ENCODE data around the gene ASB18. TPM values are rescaled to one million over a fixed set of nuclear protein-coding genes. Genes with fewer than 3 reads are reported as not detected.

The ASB18 gene
- polyA plus RNA-seq, 1 donor (not counting 4 experiments of a cell fraction or from before 2014, with no cell fraction given) = not detected

DNA sequence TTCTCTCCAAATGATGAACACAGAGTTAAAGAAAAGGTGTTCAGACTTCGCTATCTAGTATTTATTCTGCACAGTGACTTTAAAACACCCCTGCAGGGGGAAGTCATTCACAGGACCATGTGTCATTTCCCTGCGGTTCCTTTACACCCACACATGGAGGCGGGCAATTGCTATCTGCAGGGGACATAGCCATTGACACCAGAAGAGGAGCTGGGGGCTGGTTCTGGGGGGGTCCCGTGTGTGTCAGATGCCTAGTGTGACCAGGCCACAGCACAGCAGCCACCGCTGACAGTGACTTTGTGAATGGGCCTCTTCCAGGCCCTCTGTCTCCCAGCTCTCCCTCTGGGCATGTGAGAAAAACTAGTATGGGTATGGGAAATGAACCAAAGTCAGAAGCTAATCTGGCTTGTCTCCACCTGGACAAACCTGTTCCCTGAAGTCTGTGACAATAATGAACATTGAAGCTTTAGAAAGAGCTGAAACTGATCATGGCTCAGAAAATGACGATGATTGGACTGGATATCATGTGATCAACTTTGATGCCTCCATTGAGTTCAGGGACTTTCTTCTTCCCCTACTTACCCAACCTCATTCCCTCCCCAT lies 88.6 kb downstream of the ASB18 start:
- TF ChIP-seq EZH2 (IDR thresholded peaks at IDR 0.05; ENCODE audit: low read length) = no peak
- TF ChIP-seq, protein P1, sequence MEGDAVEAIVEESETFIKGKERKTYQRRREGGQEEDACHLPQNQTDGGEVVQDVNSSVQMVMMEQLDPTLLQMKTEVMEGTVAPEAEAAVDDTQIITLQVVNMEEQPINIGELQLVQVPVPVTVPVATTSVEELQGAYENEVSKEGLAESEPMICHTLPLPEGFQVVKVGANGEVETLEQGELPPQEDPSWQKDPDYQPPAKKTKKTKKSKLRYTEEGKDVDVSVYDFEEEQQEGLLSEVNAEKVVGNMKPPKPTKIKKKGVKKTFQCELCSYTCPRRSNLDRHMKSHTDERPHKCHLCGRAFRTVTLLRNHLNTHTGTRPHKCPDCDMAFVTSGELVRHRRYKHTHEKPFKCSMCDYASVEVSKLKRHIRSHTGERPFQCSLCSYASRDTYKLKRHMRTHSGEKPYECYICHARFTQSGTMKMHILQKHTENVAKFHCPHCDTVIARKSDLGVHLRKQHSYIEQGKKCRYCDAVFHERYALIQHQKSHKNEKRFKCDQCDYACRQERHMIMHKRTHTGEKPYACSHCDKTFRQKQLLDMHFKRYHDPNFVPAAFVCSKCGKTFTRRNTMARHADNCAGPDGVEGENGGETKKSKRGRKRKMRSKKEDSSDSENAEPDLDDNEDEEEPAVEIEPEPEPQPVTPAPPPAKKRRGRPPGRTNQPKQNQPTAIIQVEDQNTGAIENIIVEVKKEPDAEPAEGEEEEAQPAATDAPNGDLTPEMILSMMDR (optimal IDR thresholded peaks at IDR 0.05 in 1 of 3, IDR thresholded peaks at IDR 0.05 in 1 of 3, conservative IDR thresholded peaks at IDR 0.05 in 1 of 3; ENCODE audit: extremely low read depth in 1 of 3, insufficient read depth in 2 of 3, low read length in 3 of 3) = no peak
- H3K27me3 ChIP-seq (ENCODE audit: control insufficient read depth, extremely low read depth, insufficient read depth, low read length) = peaks cover 43% of the 10 kb centered on the region
- H3K36me3 ChIP-seq (ENCODE audit: control insufficient read depth in 2 of 2, extremely low read depth in 1 of 2, insufficient read depth in 2 of 2, low read length in 2 of 2) = no peaks in the 10 kb centered on the region
- H4K20me1 ChIP-seq (ENCODE audit: control insufficient read depth, extremely low read depth, insufficient read depth, low read length) = peaks cover 4% of the 10 kb centered on the region
- no peaks in the 10 kb centered on the region for H3K9me1 ChIP-seq (ENCODE audit: control insufficient read depth, extremely low read depth, insufficient read depth, low read length)
- no peak overlapping the region for H3K4me2 ChIP-seq (ENCODE audit: control insufficient read depth, extremely low read depth, insufficient read depth, low read depth, low read length)
- no peak overlapping the region for H3K9ac ChIP-seq (ENCODE audit: control insufficient read depth, extremely low read depth, insufficient read depth, low read length)
- no peak overlapping the region for H3K27ac ChIP-seq (ENCODE audit: control insufficient read depth, insufficient read depth, low read length)
- no peak overlapping the region for H3K4me3 ChIP-seq (ENCODE audit: control insufficient read depth in 2 of 3, extremely low read depth in 1 of 3, insufficient read depth in 2 of 3, low read depth in 1 of 3, low read length in 3 of 3)
- peaks cover 28% of the 10 kb centered on the region for H3K4me1 ChIP-seq (ENCODE audit: control insufficient read depth, extremely low read depth, insufficient read depth, low read length)
- no peak for DNase-seq (ENCODE audit: low read depth, low spot score)
- H3K9me3 ChIP-seq (ENCODE audit: control insufficient read depth, low read depth, low read length) = no peaks in the 10 kb centered on the region
- H2AFZ ChIP-seq (ENCODE audit: control insufficient read depth, low read length) = no peak overlapping the region
- no peak for FAIRE-seq
- dilution Hi-C loops (cut with MboI; ENCODE audit: extremely low pct_ligation_motif_present, low sequenced_read_pairs) = no loop called here
- H3K79me2 ChIP-seq (ENCODE audit: control insufficient read depth, insufficient read depth, low read length) = no peaks in the 10 kb centered on the region

DNA sequence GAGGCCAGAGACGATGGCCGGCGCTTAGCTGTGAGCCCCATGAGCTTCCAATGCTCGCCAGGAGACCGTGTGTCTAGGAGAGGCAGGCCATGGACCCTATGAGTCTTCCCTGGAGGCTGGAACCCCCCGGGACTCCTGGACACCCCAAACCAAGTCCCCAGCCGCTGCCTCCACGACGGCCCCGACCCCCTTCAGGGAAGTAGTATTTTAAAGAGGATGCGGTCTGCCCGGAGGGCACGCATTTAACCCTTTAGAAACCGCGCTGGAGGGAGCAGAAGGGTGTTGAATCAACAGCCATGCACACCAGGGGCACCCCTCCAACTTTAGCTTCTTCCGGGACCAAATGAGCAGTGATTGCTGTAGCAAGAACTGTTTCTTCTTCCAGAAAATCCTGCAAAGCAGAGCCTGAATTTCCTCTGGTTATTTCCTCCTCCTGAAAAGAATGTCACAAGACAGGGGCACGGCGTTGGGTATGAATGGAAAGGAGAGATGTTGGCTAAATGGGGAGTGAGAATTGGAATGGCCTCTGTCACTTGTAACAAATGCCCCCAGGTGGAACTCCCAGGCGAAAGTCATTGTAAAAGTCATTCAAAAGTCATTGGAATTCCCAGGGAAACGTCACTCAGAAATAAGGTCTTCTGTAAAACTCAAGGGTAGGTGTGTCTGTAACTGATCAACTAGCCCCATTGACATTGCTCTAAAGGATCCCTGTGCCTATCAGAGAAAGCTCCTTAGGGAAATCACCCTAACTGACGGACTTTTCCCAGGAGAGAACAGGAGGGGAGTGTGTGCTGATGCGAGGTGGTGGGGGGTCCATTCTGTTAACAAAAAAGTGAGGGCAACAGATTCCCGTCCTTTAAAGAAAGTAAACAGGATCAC lies 90.2 kb downstream of the ASB18 start:
- no peaks in the 10 kb centered on the region for H3K9me1 ChIP-seq (ENCODE audit: control insufficient read depth, extremely low read depth, insufficient read depth, low read length)
- H3K27me3 ChIP-seq (ENCODE audit: control insufficient read depth, extremely low read depth, insufficient read depth, low read length) = peaks cover 60% of the 10 kb centered on the region
- H2AFZ ChIP-seq (ENCODE audit: control insufficient read depth, low read length) = no peak overlapping the region
- dilution Hi-C loops (cut with MboI; ENCODE audit: extremely low pct_ligation_motif_present, low sequenced_read_pairs) = no loop called here
- no peaks in the 10 kb centered on the region for H3K9me3 ChIP-seq (ENCODE audit: control insufficient read depth, low read depth, low read length)
- TF ChIP-seq, protein P1 (optimal IDR thresholded peaks at IDR 0.05 in 1 of 3, IDR thresholded peaks at IDR 0.05 in 1 of 3, conservative IDR thresholded peaks at IDR 0.05 in 1 of 3; ENCODE audit: extremely low read depth in 1 of 3, insufficient read depth in 2 of 3, low read length in 3 of 3) = no peak
- no peak for TF ChIP-seq EZH2 (IDR thresholded peaks at IDR 0.05; ENCODE audit: low read length)
- H3K9ac ChIP-seq (ENCODE audit: control insufficient read depth, extremely low read depth, insufficient read depth, low read length) = no peak overlapping the region
- no peaks in the 10 kb centered on the region for H3K79me2 ChIP-seq (ENCODE audit: control insufficient read depth, insufficient read depth, low read length)
- FAIRE-seq = no peak
- no peaks in the 10 kb centered on the region for H3K36me3 ChIP-seq (ENCODE audit: control insufficient read depth in 2 of 2, extremely low read depth in 1 of 2, insufficient read depth in 2 of 2, low read length in 2 of 2)
- no peak overlapping the region for H3K4me2 ChIP-seq (ENCODE audit: control insufficient read depth, extremely low read depth, insufficient read depth, low read depth, low read length)
- peaks cover 16% of the 10 kb centered on the region for H3K4me1 ChIP-seq (ENCODE audit: control insufficient read depth, extremely low read depth, insufficient read depth, low read length)
- no peak overlapping the region for H3K27ac ChIP-seq (ENCODE audit: control insufficient read depth, insufficient read depth, low read length)
- H3K4me3 ChIP-seq (ENCODE audit: control insufficient read depth in 2 of 3, extremely low read depth in 1 of 3, insufficient read depth in 2 of 3, low read depth in 1 of 3, low read length in 3 of 3) = no peak overlapping the region
- peaks cover 11% of the 10 kb centered on the region for H4K20me1 ChIP-seq (ENCODE audit: control insufficient read depth, extremely low read depth, insufficient read depth, low read length)
- no peak for DNase-seq (ENCODE audit: low read depth, low spot score)

Data from keratinocyte (primary cell).